Measurements from ENCODE around the gene NECTIN1.

- TF ChIP-seq POLR2AphosphoS5 (IDR thresholded peaks at IDR 0.05; ENCODE audit: borderline replicate concordance, low read depth, low read length) (no peak), EZH2 (IDR thresholded peaks at IDR 0.05) (no peak), FOXP2 (optimal IDR thresholded peaks at IDR 0.05; ENCODE audit: control extremely low read depth, extremely low read length, insufficient read depth) (no peak)
These were observed 137.1 kb downstream of the NECTIN1 start for GRCh38 chr11:119591836-119592310.

Data from SK-N-MC (cell line).